HepG2 (cell line): Measurements from ENCODE around the gene PIP4K2B.

Source experiments
- GLI4 ChIP-seq: sonication (generic); formaldehyde crosslinking; IDR thresholded peaks from 2 replicates; pipeline ENCODE4 v1.5.1; 2020; ENCODE audit warnings: missing genetic modification reagents, mild to moderate bottlenecking, moderate library complexity, borderline replicate concordance
- MAFK ChIP-seq, 2 experiments: IDR thresholded peaks in 1 of 2; conservative IDR thresholded peaks in 1 of 2; 2 replicates each; pipeline ENCODE4 v1.6.1; 2011; ENCODE audit warnings: improper control_type of control experiment in 2 of 2, low read length in 2 of 2
- TF ChIP-seq, protein P1 (sequence below): sonication (generic); formaldehyde crosslinking; IDR thresholded peaks from 2 replicates; pipeline ENCODE4 v1.5.0; 2020; ENCODE audit warnings: mild to moderate bottlenecking, missing genetic modification reagents, moderate library complexity

DNA sequence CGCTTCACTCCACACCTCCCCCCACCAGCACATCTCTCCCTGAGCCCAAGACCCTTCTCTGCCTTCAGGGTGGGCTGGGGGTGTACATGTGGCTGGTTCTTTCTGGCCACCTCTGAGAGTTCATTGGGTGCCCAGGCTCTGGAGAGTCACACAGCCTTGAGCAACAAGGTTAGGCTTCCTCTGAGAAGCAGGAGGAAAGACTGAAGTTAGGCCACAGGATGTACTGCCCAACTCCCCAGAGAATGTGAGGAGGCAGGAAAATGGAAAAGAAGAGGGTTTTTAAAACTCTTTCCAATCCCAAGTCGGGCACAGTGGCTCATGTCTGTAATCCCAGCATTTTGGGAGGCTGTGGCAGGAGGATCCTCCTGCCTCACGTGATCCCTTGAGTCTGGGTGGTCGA, 58.5 kb downstream of the PIP4K2B start:
- TF ChIP-seq GLI4 (CRISPR knock-in tag) (no peak), MAFK (conservative IDR thresholded peaks at IDR 0.05 in 1 of 2, IDR thresholded peaks at IDR 0.05 in 1 of 2; ENCODE audit: low read length in 2 of 2) (no peak)
- TF ChIP-seq, protein P1, sequence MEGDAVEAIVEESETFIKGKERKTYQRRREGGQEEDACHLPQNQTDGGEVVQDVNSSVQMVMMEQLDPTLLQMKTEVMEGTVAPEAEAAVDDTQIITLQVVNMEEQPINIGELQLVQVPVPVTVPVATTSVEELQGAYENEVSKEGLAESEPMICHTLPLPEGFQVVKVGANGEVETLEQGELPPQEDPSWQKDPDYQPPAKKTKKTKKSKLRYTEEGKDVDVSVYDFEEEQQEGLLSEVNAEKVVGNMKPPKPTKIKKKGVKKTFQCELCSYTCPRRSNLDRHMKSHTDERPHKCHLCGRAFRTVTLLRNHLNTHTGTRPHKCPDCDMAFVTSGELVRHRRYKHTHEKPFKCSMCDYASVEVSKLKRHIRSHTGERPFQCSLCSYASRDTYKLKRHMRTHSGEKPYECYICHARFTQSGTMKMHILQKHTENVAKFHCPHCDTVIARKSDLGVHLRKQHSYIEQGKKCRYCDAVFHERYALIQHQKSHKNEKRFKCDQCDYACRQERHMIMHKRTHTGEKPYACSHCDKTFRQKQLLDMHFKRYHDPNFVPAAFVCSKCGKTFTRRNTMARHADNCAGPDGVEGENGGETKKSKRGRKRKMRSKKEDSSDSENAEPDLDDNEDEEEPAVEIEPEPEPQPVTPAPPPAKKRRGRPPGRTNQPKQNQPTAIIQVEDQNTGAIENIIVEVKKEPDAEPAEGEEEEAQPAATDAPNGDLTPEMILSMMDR (CRISPR knock-in tag): no peak
